ENCODE results near the gene NHEJ1.

DNA sequence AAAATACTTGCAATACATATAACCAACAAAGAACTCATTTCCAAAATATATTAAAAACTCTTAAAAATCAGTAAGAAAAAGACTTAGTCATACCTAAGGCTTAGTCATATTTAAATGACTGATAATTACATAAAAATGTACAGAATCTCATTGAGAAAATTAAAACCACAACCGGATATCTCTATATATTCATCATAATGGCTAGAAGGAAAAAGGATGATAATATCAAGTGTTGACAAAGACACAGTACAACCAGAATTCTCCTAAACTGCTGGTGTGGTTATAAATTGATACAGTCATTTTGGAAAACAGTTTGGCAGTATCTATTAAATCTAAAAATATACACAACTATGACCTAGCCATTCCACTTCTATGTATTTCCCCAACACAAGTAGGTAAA, 72.8 kb downstream of the NHEJ1 start:
- TF ChIP-seq GATA2 (IDR thresholded peaks at IDR 0.05; ENCODE audit: low read depth, low read length) = no peak
- TF ChIP-seq GATA3 (IDR thresholded peaks at IDR 0.05; ENCODE audit: low read depth, low read length) = no peak

All from SH-SY5Y (cell line).